ENCODE measurements around the gene MYOM3. TPM values are rescaled to one million over a fixed set of nuclear protein-coding genes. Genes with fewer than 3 reads are reported as not detected.

MYOM3 gene
- total and polyA plus RNA-seq, 4 donors = 0.11 to 0.98 (median 0.31) TPM

GRCh38 chr1:24126018-24126671, 14.2 kb upstream of the MYOM3 start:
- Histone ChIP-seq H3K9me3 (ENCODE audit: control insufficient read depth, insufficient read depth, low read length) (peaks cover 2% of the 10 kb centered on the region), H3K27ac (ENCODE audit: low read depth, low read length) (no peak overlapping the region), H3K4me1 (ENCODE audit: control insufficient read depth, insufficient read depth, low read length) (no peaks in the 10 kb centered on the region), H3K36me3 (ENCODE audit: control insufficient read depth, insufficient read depth, low read length) (no peaks in the 10 kb centered on the region), H3K27me3 (ENCODE audit: control insufficient read depth, insufficient read depth, low read length) (peaks cover 2% of the 10 kb centered on the region), H3K4me3 (ENCODE audit: low read depth, low read length) (no peak overlapping the region)
- WGBS (ENCODE audit: insufficient coverage) = 42% methylated on average over 4 of the region's 6 CpGs
- no peak for DNase-seq (ENCODE audit: low read depth in 4 of 6, low spot score in 6 of 6)

- Histone ChIP-seq H3K4me1 (ENCODE audit: control insufficient read depth, insufficient read depth, low read length) (peaks cover 4% of the 10 kb centered on the region), H3K36me3 (ENCODE audit: control insufficient read depth, insufficient read depth, low read length) (no peaks in the 10 kb centered on the region), H3K4me3 (ENCODE audit: low read depth, low read length) (no peak overlapping the region), H3K27ac (ENCODE audit: low read depth, low read length) (no peak overlapping the region), H3K9me3 (ENCODE audit: control insufficient read depth, insufficient read depth, low read length) (no peaks in the 10 kb centered on the region), H3K27me3 (ENCODE audit: control insufficient read depth, insufficient read depth, low read length) (peaks cover 2% of the 10 kb centered on the region)
- no peak for DNase-seq (ENCODE audit: low read depth in 4 of 6, low spot score in 6 of 6)
- WGBS (ENCODE audit: insufficient coverage) = 82% methylated on average over 2 of the region's 4 CpGs
These were observed 13.5 kb upstream of the MYOM3 start for GRCh38 chr1:24125456-24125855.

- Histone ChIP-seq H3K4me1 (ENCODE audit: control insufficient read depth, insufficient read depth, low read length) (peaks cover 9% of the 10 kb centered on the region), H3K27ac (ENCODE audit: low read depth, low read length) (no peak overlapping the region), H3K4me3 (ENCODE audit: low read depth, low read length) (no peak overlapping the region), H3K36me3 (ENCODE audit: control insufficient read depth, insufficient read depth, low read length) (no peaks in the 10 kb centered on the region), H3K27me3 (ENCODE audit: control insufficient read depth, insufficient read depth, low read length) (peaks cover 2% of the 10 kb centered on the region), H3K9me3 (ENCODE audit: control insufficient read depth, insufficient read depth, low read length) (no peaks in the 10 kb centered on the region)
- 86% methylated on average over 1 of the region's 2 CpGs for WGBS (ENCODE audit: insufficient coverage)
- no peak for DNase-seq (ENCODE audit: low read depth in 4 of 6, low spot score in 6 of 6)
These were observed 13.0 kb upstream of the MYOM3 start for GRCh38 chr1:24124980-24125379.

- no peaks in the 10 kb centered on the region for H3K9me3 ChIP-seq (ENCODE audit: control insufficient read depth, insufficient read depth, low read length)
These were observed 11.7 kb upstream of the MYOM3 start for GRCh38 chr1:24123611-24124010.

GRCh38 chr1:24122776-24123175, 10.8 kb upstream of the MYOM3 start:
- 92% methylated on average over 7 of the region's 7 CpGs for WGBS (ENCODE audit: insufficient coverage)

More at GRCh38 chr1:24123611-24124010, 11.7 kb upstream of the MYOM3 start:
- Histone ChIP-seq H3K27ac (ENCODE audit: low read depth, low read length) (no peak overlapping the region), H3K27me3 (ENCODE audit: control insufficient read depth, insufficient read depth, low read length) (peaks cover 2% of the 10 kb centered on the region), H3K4me3 (ENCODE audit: low read depth, low read length) (no peak overlapping the region), H3K36me3 (ENCODE audit: control insufficient read depth, insufficient read depth, low read length) (no peaks in the 10 kb centered on the region), H3K4me1 (ENCODE audit: control insufficient read depth, insufficient read depth, low read length) (peaks cover 10% of the 10 kb centered on the region)
- 92% methylated on average over 5 of the region's 6 CpGs for WGBS (ENCODE audit: insufficient coverage)
- DNase-seq (ENCODE audit: low read depth in 4 of 6, low spot score in 6 of 6) = no peak

GRCh38 chr1:24121406-24121805, 9.5 kb upstream of the MYOM3 start:
- WGBS (ENCODE audit: insufficient coverage) = 86% methylated on average over 9 of the region's 14 CpGs
- Histone ChIP-seq H3K4me1 (ENCODE audit: control insufficient read depth, insufficient read depth, low read length) (peaks cover 10% of the 10 kb centered on the region), H3K27me3 (ENCODE audit: control insufficient read depth, insufficient read depth, low read length) (peaks cover 2% of the 10 kb centered on the region), H3K4me3 (ENCODE audit: low read depth, low read length) (no peak overlapping the region), H3K9me3 (ENCODE audit: control insufficient read depth, insufficient read depth, low read length) (no peaks in the 10 kb centered on the region), H3K36me3 (ENCODE audit: control insufficient read depth, insufficient read depth, low read length) (no peaks in the 10 kb centered on the region), H3K27ac (ENCODE audit: low read depth, low read length) (no peak overlapping the region)
- no peak for DNase-seq (ENCODE audit: low read depth in 4 of 6, low spot score in 6 of 6)

More at GRCh38 chr1:24122776-24123175, 10.8 kb upstream of the MYOM3 start:
- Histone ChIP-seq H3K27ac (ENCODE audit: low read depth, low read length) (no peak overlapping the region), H3K4me3 (ENCODE audit: low read depth, low read length) (no peak overlapping the region), H3K9me3 (ENCODE audit: control insufficient read depth, insufficient read depth, low read length) (no peaks in the 10 kb centered on the region), H3K36me3 (ENCODE audit: control insufficient read depth, insufficient read depth, low read length) (no peaks in the 10 kb centered on the region), H3K4me1 (ENCODE audit: control insufficient read depth, insufficient read depth, low read length) (peaks cover 10% of the 10 kb centered on the region), H3K27me3 (ENCODE audit: control insufficient read depth, insufficient read depth, low read length) (peaks cover 2% of the 10 kb centered on the region)
- DNase-seq (ENCODE audit: low read depth in 4 of 6, low spot score in 6 of 6) = no peak

GRCh38 chr1:24120965-24121364, 9.0 kb upstream of the MYOM3 start:
- Histone ChIP-seq H3K9me3 (ENCODE audit: control insufficient read depth, insufficient read depth, low read length) (no peaks in the 10 kb centered on the region), H3K36me3 (ENCODE audit: control insufficient read depth, insufficient read depth, low read length) (no peaks in the 10 kb centered on the region), H3K4me3 (ENCODE audit: low read depth, low read length) (no peak overlapping the region), H3K4me1 (ENCODE audit: control insufficient read depth, insufficient read depth, low read length) (peaks cover 10% of the 10 kb centered on the region), H3K27ac (ENCODE audit: low read depth, low read length) (no peak overlapping the region), H3K27me3 (ENCODE audit: control insufficient read depth, insufficient read depth, low read length) (peaks cover 2% of the 10 kb centered on the region)
- 47% methylated on average over 3 of the region's 3 CpGs for WGBS (ENCODE audit: insufficient coverage)
- no peak for DNase-seq (ENCODE audit: low read depth in 4 of 6, low spot score in 6 of 6)

GRCh38 chr1:24119859-24120756, 8.2 kb upstream of the MYOM3 start:
- Histone ChIP-seq H3K4me1 (ENCODE audit: control insufficient read depth, insufficient read depth, low read length) (peaks cover 10% of the 10 kb centered on the region), H3K36me3 (ENCODE audit: control insufficient read depth, insufficient read depth, low read length) (no peaks in the 10 kb centered on the region), H3K27ac (ENCODE audit: low read depth, low read length) (no peak overlapping the region), H3K27me3 (ENCODE audit: control insufficient read depth, insufficient read depth, low read length) (peaks cover under 1% of the 10 kb centered on the region), H3K9me3 (ENCODE audit: control insufficient read depth, insufficient read depth, low read length) (no peaks in the 10 kb centered on the region), H3K4me3 (ENCODE audit: low read depth, low read length) (no peak overlapping the region)
- peak in 1 of 6 donors; percentile 23 for DNase-seq (ENCODE audit: low read depth in 4 of 6, low spot score in 6 of 6)
- 36% methylated on average over 10 of the region's 17 CpGs for WGBS (ENCODE audit: insufficient coverage)

GRCh38 chr1:24119489-24119858, 7.5 kb upstream of the MYOM3 start:
- 83% methylated on average over 2 of the region's 5 CpGs for WGBS (ENCODE audit: insufficient coverage)
- H3K9me3 ChIP-seq (ENCODE audit: control insufficient read depth, insufficient read depth, low read length) = no peaks in the 10 kb centered on the region
- H3K4me1 ChIP-seq (ENCODE audit: control insufficient read depth, insufficient read depth, low read length) = peaks cover 10% of the 10 kb centered on the region
- no peak overlapping the region for H3K27ac ChIP-seq (ENCODE audit: low read depth, low read length)
- no peak overlapping the region for H3K4me3 ChIP-seq (ENCODE audit: low read depth, low read length)
- DNase-seq (ENCODE audit: low read depth in 4 of 6, low spot score in 6 of 6) = no peak
- H3K27me3 ChIP-seq (ENCODE audit: control insufficient read depth, insufficient read depth, low read length) = no peaks in the 10 kb centered on the region
- no peaks in the 10 kb centered on the region for H3K36me3 ChIP-seq (ENCODE audit: control insufficient read depth, insufficient read depth, low read length)
